ENCODE measurements around the gene TMEM145.

GRCh38 chr19:42330241-42330711 is 17.2 kb downstream of the TMEM145 start:
- no peak for TF ChIP-seq CTCF (conservative IDR thresholded peaks at IDR 0.05 in 1 of 2, IDR thresholded peaks at IDR 0.05 in 1 of 2; ENCODE audit: low read depth in 1 of 2, low read length in 2 of 2)
- TF ChIP-seq EZH2 (IDR thresholded peaks at IDR 0.05; ENCODE audit: low read length, missing control alignments): no peak

All from fibroblast of lung (primary cell).